Mammary epithelial cell (primary cell): ENCODE data around the gene ITGAD.

Source experiments
- CTCF ChIP-seq, 2 donors: IDR thresholded peaks in 1 of 2; conservative IDR thresholded peaks in 1 of 2; 2 replicates each; pipeline ENCODE4 v1.5.1; 2011 to 2012; ENCODE audit warnings: inconsistent platforms in 2 of 2, low read length in 2 of 2, mild to moderate bottlenecking in 2 of 2, control low read depth in 1 of 2, low read depth in 1 of 2; ENCODE audit not compliant: insufficient read depth in 1 of 2; ENCODE audit errors: extremely low read depth in 1 of 2
- EZH2 ChIP-seq: IDR thresholded peaks from 2 replicates; pipeline ENCODE4 v1.6.1; 2012; ENCODE audit warnings: low read length, inconsistent platforms, borderline replicate concordance

GRCh38 chr16:31475946-31476302 is 82.8 kb downstream of the ITGAD start:
- TF ChIP-seq CTCF (conservative IDR thresholded peaks at IDR 0.05 in 1 of 2, IDR thresholded peaks at IDR 0.05 in 1 of 2; ENCODE audit: extremely low read depth in 1 of 2, insufficient read depth in 1 of 2, low read depth in 1 of 2, low read length in 2 of 2) (no peak), EZH2 (no peak)
